ENCODE data around the gene ABCA1.

ABCA1 gene

DNA sequence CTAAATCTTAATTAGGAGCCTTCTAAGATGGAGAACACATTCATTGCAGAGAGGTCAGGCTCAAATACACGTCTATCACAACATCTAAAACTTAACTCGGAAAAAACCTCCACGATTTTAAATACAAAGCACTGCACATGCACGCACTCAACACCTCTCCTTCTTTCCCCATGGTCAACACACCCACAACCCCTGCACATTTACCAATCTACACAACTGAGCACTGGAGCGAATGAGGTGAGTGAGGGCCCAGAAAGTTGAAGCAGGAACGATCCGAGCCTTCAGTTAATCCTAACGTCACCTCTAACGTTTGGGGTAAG lies 180.8 kb downstream of the ABCA1 start:
- TF ChIP-seq EZH2phosphoT487 (conservative IDR thresholded peaks at IDR 0.05; ENCODE audit: low read length): no peak
- TF ChIP-seq, protein P1, sequence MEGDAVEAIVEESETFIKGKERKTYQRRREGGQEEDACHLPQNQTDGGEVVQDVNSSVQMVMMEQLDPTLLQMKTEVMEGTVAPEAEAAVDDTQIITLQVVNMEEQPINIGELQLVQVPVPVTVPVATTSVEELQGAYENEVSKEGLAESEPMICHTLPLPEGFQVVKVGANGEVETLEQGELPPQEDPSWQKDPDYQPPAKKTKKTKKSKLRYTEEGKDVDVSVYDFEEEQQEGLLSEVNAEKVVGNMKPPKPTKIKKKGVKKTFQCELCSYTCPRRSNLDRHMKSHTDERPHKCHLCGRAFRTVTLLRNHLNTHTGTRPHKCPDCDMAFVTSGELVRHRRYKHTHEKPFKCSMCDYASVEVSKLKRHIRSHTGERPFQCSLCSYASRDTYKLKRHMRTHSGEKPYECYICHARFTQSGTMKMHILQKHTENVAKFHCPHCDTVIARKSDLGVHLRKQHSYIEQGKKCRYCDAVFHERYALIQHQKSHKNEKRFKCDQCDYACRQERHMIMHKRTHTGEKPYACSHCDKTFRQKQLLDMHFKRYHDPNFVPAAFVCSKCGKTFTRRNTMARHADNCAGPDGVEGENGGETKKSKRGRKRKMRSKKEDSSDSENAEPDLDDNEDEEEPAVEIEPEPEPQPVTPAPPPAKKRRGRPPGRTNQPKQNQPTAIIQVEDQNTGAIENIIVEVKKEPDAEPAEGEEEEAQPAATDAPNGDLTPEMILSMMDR (IDR thresholded peaks at IDR 0.05; ENCODE audit: insufficient read depth, low read length, poor library complexity, severe bottlenecking): no peak
- H3K9me3 ChIP-seq (ENCODE audit: insufficient read depth, low read length): no peaks in the 10 kb centered on the region
- H4K20me1 ChIP-seq (ENCODE audit: low read depth, low read length): no peaks in the 10 kb centered on the region
- peak overlapping the region; percentile 83 for H2AFZ ChIP-seq (ENCODE audit: low read depth, low read length, severe bottlenecking)
- peak overlapping the region; percentile 57 for H3K27ac ChIP-seq (ENCODE audit: low read depth, low read length)
- H3K4me2 ChIP-seq (ENCODE audit: low read depth, low read length, poor library complexity, severe bottlenecking): peak overlapping the region; percentile 76
- H3K79me2 ChIP-seq (ENCODE audit: insufficient read depth, low read length): no peaks in the 10 kb centered on the region
- H3K4me3 ChIP-seq (ENCODE audit: insufficient read depth, low read length, poor library complexity, severe bottlenecking): peak overlapping the region; percentile 73
- H3K27me3 ChIP-seq (ENCODE audit: low read length): no peaks in the 10 kb centered on the region
- no peaks in the 10 kb centered on the region for H3K9me2 ChIP-seq (replicated peaks; ENCODE audit: insufficient read depth, low read length)
- peak overlapping the region; percentile 70 for H3K9ac ChIP-seq (ENCODE audit: low read length)
- H3K36me3 ChIP-seq (ENCODE audit: low read length): no peaks in the 10 kb centered on the region
- no peaks in the 10 kb centered on the region for H3F3A ChIP-seq (ENCODE audit: insufficient read depth)

DNA sequence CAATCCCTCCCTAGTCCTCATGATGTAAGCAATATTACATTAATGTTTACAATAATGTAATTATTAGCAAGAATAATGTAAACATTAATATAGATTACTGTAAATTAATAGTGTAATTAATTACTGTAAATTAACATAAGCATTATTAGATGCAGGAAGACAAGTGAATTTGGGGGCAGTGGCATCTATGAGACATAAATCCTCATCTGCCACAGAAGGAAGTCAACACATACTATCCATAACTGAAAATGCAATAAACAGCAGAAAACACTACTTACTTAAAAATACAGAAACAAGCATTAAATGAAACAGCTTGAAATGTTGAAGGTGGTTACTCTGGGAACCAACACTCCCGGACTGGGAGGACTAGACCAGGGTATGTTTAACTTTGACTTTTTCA lies 181.2 kb downstream of the ABCA1 start:
- Histone ChIP-seq H3K9me3 (ENCODE audit: insufficient read depth, low read length) (no peaks in the 10 kb centered on the region), H3K9ac (ENCODE audit: low read length) (peak overlapping the region; percentile 70), H3F3A (ENCODE audit: insufficient read depth) (no peaks in the 10 kb centered on the region), H3K4me3 (ENCODE audit: insufficient read depth, low read length, poor library complexity, severe bottlenecking) (peak overlapping the region; percentile 73), H3K4me2 (ENCODE audit: low read depth, low read length, poor library complexity, severe bottlenecking) (peak overlapping the region; percentile 76), H2AFZ (ENCODE audit: low read depth, low read length, severe bottlenecking) (peak overlapping the region; percentile 83), H3K27me3 (ENCODE audit: low read length) (no peaks in the 10 kb centered on the region), H3K36me3 (ENCODE audit: low read length) (no peaks in the 10 kb centered on the region), H3K9me2 (replicated peaks; ENCODE audit: insufficient read depth, low read length) (no peaks in the 10 kb centered on the region), H3K27ac (ENCODE audit: low read depth, low read length) (peak overlapping the region; percentile 57), H4K20me1 (ENCODE audit: low read depth, low read length) (no peaks in the 10 kb centered on the region), H3K79me2 (ENCODE audit: insufficient read depth, low read length) (no peaks in the 10 kb centered on the region)
- TF ChIP-seq, protein P1 (IDR thresholded peaks at IDR 0.05; ENCODE audit: insufficient read depth, low read length, poor library complexity, severe bottlenecking): no peak
- TF ChIP-seq EZH2phosphoT487 (conservative IDR thresholded peaks at IDR 0.05; ENCODE audit: low read length): no peak

DNA sequence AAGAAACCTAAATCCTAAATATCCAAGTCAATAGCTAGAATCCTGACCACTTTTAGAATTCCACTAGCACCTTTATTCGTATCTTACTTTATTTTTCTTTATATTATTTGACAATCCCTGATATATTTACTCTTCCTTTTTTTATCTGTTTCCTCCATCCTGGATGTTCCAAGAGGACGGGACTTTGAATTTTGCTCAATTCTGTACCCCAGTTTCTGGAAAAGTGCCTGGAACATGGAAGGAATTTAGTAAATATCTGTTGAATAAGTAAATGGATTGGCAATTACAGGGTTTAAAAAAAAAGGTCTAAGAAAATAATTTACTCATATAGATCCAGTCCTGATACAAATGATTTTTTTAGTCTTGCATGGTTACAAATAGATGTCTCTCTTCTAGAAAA lies 181.7 kb downstream of the ABCA1 start:
- H3K9me2 ChIP-seq (replicated peaks; ENCODE audit: insufficient read depth, low read length): no peaks in the 10 kb centered on the region
- peak overlapping the region; percentile 73 for H3K4me3 ChIP-seq (ENCODE audit: insufficient read depth, low read length, poor library complexity, severe bottlenecking)
- peak overlapping the region; percentile 76 for H3K4me2 ChIP-seq (ENCODE audit: low read depth, low read length, poor library complexity, severe bottlenecking)
- H3K9me3 ChIP-seq (ENCODE audit: insufficient read depth, low read length): no peaks in the 10 kb centered on the region
- no peaks in the 10 kb centered on the region for H3K36me3 ChIP-seq (ENCODE audit: low read length)
- H3K27me3 ChIP-seq (ENCODE audit: low read length): no peaks in the 10 kb centered on the region
- no peak overlapping the region for H2AFZ ChIP-seq (ENCODE audit: low read depth, low read length, severe bottlenecking)
- TF ChIP-seq, protein P1 (IDR thresholded peaks at IDR 0.05; ENCODE audit: insufficient read depth, low read length, poor library complexity, severe bottlenecking): no peak
- TF ChIP-seq EZH2phosphoT487 (conservative IDR thresholded peaks at IDR 0.05; ENCODE audit: low read length): no peak
- H3K79me2 ChIP-seq (ENCODE audit: insufficient read depth, low read length): no peaks in the 10 kb centered on the region
- no peak overlapping the region for H3K9ac ChIP-seq (ENCODE audit: low read length)
- H3F3A ChIP-seq (ENCODE audit: insufficient read depth): no peaks in the 10 kb centered on the region
- no peak overlapping the region for H3K27ac ChIP-seq (ENCODE audit: low read depth, low read length)
- H4K20me1 ChIP-seq (ENCODE audit: low read depth, low read length): no peaks in the 10 kb centered on the region

Measured in SU-DHL-6 (cell line).